ENCODE results near the gene IL4R. TPM values are rescaled to one million over a fixed set of nuclear protein-coding genes. Genes with fewer than 3 reads are reported as not detected.

Gene IL4R
- total RNA-seq, 1 donor from 2014 or later = 23.6 TPM

- H3K27ac Mint-ChIP-seq = no peak overlapping the region
- TF ChIP-seq, protein P1, sequence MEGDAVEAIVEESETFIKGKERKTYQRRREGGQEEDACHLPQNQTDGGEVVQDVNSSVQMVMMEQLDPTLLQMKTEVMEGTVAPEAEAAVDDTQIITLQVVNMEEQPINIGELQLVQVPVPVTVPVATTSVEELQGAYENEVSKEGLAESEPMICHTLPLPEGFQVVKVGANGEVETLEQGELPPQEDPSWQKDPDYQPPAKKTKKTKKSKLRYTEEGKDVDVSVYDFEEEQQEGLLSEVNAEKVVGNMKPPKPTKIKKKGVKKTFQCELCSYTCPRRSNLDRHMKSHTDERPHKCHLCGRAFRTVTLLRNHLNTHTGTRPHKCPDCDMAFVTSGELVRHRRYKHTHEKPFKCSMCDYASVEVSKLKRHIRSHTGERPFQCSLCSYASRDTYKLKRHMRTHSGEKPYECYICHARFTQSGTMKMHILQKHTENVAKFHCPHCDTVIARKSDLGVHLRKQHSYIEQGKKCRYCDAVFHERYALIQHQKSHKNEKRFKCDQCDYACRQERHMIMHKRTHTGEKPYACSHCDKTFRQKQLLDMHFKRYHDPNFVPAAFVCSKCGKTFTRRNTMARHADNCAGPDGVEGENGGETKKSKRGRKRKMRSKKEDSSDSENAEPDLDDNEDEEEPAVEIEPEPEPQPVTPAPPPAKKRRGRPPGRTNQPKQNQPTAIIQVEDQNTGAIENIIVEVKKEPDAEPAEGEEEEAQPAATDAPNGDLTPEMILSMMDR (IDR thresholded peaks at IDR 0.05; ENCODE audit: unreplicated experiment) = no peak
- H3K36me3 Mint-ChIP-seq (ENCODE audit: insufficient read depth) = no peaks in the 10 kb centered on the region
- H3K27me3 Mint-ChIP-seq = peaks cover 3% of the 10 kb centered on the region
- no peak overlapping the region for H3K4me3 Mint-ChIP-seq (ENCODE audit: low read depth)
- DNase-seq (ENCODE audit: low spot score, unreplicated experiment) = no peak
- H3K9me3 Mint-ChIP-seq (ENCODE audit: low read depth) = peaks cover 20% of the 10 kb centered on the region
- no peaks in the 10 kb centered on the region for H3K4me1 Mint-ChIP-seq (ENCODE audit: low read depth)
Measured at GRCh38 chr16:27398894-27399853, 85.4 kb downstream of the IL4R start.

- H3K9me3 Mint-ChIP-seq (ENCODE audit: low read depth) = peaks cover 12% of the 10 kb centered on the region
- no peaks in the 10 kb centered on the region for H3K36me3 Mint-ChIP-seq (ENCODE audit: insufficient read depth)
- H3K27me3 Mint-ChIP-seq = peaks cover 3% of the 10 kb centered on the region
- H3K4me3 Mint-ChIP-seq (ENCODE audit: low read depth) = no peak overlapping the region
- no peak for DNase-seq (ENCODE audit: low spot score, unreplicated experiment)
- H3K27ac Mint-ChIP-seq = no peak overlapping the region
- TF ChIP-seq, protein P1 (IDR thresholded peaks at IDR 0.05; ENCODE audit: unreplicated experiment) = no peak
- no peaks in the 10 kb centered on the region for H3K4me1 Mint-ChIP-seq (ENCODE audit: low read depth)
Measured at GRCh38 chr16:27399969-27400368, 86.2 kb downstream of the IL4R start.

- TF ChIP-seq, protein P1 (IDR thresholded peaks at IDR 0.05; ENCODE audit: unreplicated experiment) = no peak
- Mint-ChIP-seq H3K4me3 (ENCODE audit: low read depth) (no peak overlapping the region), H3K27me3 (peaks cover 3% of the 10 kb centered on the region), H3K9me3 (ENCODE audit: low read depth) (peaks cover 2% of the 10 kb centered on the region), H3K27ac (no peak overlapping the region), H3K36me3 (ENCODE audit: insufficient read depth) (no peaks in the 10 kb centered on the region), H3K4me1 (ENCODE audit: low read depth) (no peaks in the 10 kb centered on the region)
- no peak for DNase-seq (ENCODE audit: low spot score, unreplicated experiment)
Measured at GRCh38 chr16:27400751-27401620, 87.2 kb downstream of the IL4R start.

GRCh38 chr16:27401768-27402568, 88.2 kb downstream of the IL4R start, which contains the start of gene IL21R:
Gene IL21R, plus strand, starts transcription at chr16:27402174. Its CDS starts 27,898 bp downstream, at chr16:27430072.
- no peaks in the 10 kb centered on the region for H3K9me3 Mint-ChIP-seq (ENCODE audit: low read depth)
- no peak within 1 kb of the TSS for H3K4me3 Mint-ChIP-seq (ENCODE audit: low read depth)
- no peak within 1 kb of the TSS for H3K27ac Mint-ChIP-seq
- no peak for DNase-seq (ENCODE audit: low spot score, unreplicated experiment)
- H3K4me1 Mint-ChIP-seq (ENCODE audit: low read depth) = no peaks in the 10 kb centered on the region
- peaks cover 6% of the 10 kb centered on the region for H3K27me3 Mint-ChIP-seq
- no peaks in the 10 kb centered on the region for H3K36me3 Mint-ChIP-seq (ENCODE audit: insufficient read depth)
- TF ChIP-seq, protein P1 (IDR thresholded peaks at IDR 0.05; ENCODE audit: unreplicated experiment) = no peak
